HG03457 (cell line): Measurements from ENCODE around the gene CALN1.

Experiments
- ATAC-seq: cut with Tn5 transposase; IDR thresholded peaks from one replicate; pipeline ENCODE4 v1.9.1; 2021; ENCODE audit warnings: moderate number of reproducible peaks; ENCODE audit not compliant: unreplicated experiment

Gene CALN1

DNA sequence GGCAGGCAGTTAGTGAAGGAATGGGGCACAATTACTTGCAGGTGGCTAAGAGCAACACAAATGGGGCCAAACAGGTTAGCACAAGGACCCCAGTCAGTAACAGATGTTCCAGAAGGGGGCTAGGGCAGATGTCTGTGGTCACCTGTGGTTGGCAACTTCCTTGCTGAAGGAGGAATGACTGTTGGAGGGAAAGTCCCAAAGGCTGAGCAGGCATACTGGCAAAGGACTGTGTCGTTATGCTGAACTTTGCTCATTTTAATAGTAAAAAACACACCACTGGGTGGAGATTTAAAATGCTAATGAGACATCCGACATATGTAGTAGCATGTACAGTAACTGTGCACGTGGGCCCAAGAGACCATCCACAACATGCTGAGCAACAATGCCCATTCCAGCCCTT lies 511.6 kb downstream of the CALN1 start:
- no peak for ATAC-seq

DNA sequence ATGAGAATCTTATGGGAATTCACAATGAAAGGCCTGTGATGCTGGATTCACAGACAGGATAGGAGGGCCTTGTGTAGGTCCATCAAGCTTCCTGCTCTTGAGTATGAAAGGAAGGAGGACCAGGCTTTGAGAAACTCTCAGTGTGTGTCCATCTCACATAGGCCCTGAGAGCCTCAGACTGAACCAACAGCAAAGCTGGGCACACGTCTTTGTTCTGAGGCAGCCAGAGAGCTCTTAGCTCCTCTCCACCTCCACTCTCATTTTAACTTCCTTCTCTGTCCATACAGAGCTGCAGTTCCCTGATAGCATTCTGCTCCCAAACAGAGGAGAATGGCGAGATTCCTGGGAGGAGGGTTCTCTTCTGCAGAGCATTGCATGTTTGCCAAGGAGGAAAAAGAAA lies 515.6 kb downstream of the CALN1 start:
- no peak for ATAC-seq

DNA sequence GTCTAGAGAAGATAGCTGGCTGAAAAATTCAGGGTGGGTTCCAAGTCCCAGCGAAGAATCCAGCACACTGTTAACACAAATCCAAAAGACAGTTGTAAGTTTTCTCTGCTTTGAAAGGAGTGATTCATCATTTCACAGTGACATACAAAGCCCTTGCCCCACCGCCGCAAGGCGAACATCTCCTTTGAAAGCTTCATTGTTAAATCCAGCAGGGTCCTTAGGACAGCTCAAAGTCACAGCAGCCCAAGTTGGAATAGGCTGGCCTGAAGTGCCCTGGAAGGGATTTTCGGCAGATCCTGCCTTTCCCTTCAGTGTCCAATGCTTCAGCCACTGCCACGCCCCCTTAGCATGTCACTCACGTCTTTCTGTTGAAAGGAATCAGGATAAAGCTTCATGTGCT lies 526.1 kb downstream of the CALN1 start:
- no peak for ATAC-seq

DNA sequence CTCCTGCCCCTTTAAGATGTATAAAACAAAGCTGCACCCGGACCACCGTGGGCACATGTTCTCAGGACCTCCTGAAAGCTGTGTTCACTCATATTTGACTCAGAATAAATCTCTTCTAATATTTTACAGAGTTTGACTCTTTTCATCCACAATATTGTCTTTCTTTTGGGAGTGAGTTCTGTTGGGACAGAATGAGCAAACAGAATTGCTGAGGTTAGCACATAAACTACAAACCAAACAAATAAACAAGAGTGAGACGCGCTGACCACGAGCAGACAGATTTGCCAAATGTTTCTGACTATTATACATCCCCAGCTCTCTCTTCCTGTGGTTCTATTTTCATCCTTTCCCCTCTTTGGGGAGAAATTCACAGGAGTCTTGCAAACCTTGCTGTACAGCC lies 526.7 kb downstream of the CALN1 start:
- no peak for ATAC-seq

DNA sequence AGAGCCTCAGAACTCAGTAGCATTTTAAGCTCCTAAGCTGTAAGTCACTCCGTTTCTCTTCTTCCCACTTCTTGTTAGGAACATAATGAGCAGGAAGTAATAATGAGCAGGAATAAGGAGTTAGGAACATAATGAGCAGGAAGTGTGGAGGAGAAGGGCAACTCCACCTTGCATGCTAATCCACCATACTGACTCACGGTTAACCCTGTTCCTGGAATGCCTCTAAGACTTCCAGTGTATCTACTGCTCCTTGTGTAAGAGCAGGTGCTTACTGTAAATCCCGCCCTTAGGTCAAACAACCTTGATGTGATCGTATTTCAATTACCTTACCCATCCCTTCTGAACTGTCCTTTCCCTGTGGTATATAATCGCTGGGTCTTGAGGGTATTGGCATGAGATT lies 528.7 kb downstream of the CALN1 start:
- ATAC-seq, result no peak

DNA sequence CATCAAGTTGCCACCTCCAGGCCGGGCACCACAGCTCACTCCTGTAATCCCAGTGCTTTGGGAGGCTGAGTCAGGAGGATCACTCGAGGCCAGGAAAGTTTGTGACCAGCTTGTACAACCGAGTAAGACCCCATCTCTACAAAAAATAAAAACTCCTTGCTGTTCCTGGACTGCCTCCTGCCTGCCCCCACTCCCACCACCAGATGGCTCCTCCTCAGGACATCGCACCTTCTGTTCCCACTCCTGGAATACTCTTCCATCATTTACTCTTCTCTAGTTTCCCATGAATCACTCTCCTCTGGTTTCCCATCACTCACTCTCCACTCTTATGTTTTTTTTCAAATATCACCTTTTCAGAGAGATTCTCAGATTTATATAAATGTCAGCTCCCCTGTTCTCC lies 540.7 kb downstream of the CALN1 start:
- no peak for ATAC-seq

DNA sequence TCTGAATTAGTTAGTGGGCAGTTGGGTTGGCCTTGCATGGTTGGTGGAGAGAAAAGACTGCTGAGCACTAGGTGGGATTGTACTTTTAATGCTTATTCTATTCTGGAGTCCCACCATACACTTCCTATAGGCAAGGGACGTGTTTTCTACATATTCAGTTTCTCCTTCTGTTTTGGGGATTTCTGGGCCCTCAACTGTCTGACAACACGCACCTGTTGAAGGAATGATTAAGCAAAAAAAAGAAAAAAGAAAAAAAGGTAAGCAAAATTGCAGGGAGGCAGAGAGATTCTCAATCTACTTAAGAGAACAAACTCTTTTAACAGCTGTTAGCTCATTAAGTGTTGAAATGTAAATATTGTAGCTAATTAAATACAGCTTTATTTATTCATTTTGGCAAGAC lies 541.3 kb downstream of the CALN1 start:
- no peak for ATAC-seq

DNA sequence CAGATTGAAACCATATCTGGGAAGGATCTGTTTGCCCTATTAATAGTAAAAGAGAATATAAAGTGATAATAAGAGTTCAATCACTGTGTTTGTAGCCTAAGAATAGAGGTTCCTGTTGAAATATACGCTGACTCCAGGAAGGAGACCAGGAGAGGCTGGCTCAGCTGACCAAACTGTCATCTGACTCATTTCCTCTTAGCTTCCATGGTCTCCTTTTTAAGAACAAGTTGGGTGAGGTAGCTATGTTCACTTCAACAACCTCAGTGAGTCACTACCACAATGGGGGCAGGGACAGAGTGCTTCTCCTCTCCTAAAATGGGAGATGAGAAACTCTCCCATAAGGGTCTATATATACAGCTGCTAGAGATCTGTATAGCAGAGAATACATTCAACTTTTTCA lies 543.3 kb downstream of the CALN1 start:
- no peak for ATAC-seq

DNA sequence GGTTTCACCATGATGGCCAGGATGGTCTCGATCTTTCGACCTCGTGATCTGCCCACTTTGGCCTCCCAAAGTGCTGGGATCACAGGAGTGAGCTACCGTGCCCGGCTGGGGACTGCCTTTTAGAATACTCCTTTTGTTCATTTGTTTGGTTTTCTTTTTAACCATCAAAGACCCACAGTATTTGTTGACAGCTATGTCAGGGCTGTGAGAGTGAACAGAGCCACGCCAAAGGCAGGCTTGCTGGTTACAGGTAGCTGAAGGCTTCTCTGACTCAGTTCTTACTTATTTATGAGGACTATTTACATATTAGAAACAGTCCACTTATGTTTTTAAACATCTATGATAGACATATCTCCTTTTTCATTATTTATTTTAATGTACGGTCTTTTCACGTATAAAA lies 544.5 kb downstream of the CALN1 start:
- no peak for ATAC-seq

DNA sequence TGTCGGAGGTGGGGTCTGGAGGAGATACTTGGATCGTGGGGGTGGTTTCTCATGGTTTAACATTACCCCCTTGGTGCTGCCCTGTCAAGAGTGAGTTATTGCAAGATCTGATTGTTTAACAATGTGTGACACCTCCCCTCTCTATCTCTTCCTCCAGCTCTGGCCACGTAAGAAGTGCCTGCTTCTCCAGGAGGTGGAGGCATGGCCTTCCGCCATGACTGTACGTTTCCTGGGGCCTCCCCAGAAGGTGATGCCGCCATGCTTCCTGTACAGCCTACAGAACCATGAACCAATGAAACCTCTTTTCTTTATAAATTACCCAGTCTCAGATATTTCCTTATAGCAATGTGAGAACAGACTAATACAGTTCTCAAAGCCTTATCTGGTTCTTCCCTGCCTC lies 547.0 kb downstream of the CALN1 start:
- no peak for ATAC-seq

DNA sequence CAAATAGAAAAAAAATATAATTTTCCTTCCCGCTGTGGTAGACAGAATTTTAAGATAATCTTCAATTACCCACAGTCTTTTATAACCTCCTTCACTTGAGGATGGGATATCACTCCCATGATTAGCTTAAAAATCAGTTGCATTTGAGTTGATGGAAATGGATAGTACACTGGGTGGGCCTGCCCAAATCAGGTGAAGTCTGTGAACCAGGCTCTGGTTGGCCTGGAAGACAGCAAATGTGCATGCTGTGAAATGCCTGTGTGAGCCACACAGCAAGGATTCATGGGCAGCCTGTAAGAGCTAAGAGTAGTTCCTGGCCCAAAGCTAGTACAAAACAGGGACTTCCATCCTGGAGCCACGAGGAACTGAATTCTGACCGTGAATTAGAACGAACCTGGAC lies 548.0 kb downstream of the CALN1 start:
- ATAC-seq, result no peak

DNA sequence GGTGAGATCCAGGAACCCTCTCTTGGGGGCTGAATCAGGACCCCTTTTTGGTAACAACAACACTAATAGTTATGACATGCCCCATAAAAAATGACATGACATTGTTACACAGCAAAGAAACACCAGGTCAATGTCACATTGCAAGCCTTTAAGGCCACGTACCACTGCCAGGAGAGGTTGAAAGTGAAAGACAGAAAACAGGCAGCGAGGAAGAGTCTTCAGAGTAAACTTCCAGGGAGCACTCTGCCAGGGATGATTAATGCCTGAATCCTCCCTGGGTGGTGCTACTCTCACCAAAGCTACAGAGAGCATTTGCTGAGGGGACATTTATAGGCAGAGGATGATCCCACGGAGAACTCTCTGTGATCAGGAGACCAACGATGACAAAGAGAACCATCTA lies 551.6 kb downstream of the CALN1 start:
- no peak for ATAC-seq

DNA sequence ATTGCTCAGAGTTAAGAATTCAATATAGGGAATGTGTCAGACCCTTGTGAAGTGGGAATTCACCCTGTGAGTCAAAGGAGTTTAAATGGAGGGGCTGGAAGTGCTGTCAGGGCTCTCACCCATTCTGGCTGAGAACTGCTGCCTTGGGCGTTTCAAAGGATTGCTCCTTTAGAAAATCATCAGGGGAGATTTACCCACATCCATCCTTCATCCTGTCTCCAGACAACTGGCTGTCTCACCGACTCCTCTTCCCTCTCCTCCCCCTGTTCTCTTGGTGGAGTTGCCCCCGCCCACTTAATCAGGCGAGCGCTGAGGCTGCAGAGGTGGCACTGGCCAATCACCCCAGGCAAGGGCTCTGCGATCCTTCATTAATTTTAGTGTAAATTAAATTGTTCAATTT lies 554.8 kb downstream of the CALN1 start:
- no peak for ATAC-seq

DNA sequence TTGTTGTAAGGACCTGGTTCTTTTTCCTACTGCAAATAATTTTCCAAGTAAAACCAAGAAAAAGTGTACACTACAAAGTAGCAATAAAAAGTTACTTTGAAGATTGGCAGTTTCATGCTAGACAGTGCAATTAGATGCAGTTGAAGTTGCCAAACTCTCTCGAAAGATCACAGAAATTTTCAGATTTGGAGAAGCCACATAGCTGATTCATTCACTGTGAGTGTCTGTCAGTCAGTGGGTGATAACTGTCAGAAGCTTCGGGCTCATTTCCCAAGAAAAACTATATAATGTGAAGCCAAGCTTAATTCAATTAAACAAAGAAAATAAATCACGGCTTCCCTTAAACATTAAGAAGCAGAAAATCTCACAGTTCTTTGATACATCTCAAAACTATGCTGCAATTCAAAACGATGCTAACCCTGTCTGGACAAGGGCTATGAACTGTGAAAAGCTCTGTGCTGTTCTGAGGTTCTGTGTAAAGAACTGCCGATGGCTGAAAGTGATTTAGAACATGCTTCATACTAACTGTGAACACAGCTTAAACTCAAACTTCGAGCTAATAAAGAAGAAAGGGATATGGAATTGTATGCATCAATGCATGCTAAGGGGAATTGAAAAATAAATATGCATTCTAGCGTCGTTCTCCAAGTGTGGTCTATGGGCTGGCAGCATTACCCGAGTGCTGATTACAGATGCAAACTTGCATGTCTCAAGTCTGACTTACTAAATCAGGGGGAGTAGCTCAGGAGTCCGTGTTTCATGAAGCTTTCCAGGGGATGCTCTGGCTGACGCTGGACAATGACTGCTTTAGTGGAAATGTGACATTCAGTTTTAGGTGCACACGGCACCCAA lies 557.4 kb downstream of the CALN1 start:
- no peak for ATAC-seq

DNA sequence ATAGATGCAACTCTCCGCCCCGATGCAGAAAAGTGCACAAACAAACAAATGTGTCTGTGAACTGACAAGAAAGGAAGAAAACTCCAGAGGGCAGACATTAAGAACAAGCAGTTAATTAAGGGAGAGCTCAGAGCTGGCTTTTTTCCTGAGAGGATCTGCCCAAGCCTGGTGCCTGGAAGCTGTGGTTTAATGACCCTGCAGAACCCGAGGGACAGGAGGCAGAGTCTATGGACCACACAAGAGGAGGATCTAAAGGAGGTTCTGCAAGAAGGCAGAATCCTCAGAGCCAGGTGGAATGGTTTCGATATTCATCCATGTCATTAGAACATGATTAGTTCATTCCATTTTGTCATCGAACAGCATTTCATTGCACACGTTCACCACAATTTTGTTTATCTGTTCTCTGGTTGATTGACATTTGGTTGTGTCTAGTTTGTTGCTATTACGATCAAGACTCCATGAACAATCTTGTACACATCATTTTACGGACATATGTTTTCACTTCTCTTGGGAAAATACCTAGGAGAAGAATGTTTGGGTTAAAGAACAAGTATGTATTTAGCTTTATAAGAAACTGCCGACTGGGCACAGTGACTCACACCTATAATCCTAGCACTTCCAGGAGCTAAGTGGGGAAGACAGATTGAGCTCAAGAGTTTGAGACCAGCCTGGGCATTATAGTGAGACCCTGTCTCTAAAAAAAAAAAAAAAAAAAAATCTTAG lies 560.2 kb downstream of the CALN1 start:
- no peak for ATAC-seq

DNA sequence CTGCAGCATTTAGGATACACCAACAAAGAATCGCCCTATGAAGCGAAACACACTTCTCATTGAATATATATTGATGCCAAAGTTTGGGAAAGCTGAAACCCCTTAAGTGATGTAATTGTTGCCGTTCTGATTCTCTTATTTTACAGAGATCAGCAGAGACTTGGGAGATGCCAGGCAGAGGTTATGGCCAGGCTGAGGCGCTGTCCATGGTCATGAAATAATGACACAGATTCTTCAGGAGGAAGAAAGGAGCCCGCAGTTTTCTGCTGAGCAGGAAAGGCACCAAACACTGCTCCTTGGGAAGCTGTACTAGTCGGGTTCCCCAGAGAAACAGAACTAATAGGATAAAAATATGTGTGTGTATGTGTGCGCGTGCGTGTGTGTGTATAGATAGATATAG lies 566.0 kb downstream of the CALN1 start:
- no peak for ATAC-seq

DNA sequence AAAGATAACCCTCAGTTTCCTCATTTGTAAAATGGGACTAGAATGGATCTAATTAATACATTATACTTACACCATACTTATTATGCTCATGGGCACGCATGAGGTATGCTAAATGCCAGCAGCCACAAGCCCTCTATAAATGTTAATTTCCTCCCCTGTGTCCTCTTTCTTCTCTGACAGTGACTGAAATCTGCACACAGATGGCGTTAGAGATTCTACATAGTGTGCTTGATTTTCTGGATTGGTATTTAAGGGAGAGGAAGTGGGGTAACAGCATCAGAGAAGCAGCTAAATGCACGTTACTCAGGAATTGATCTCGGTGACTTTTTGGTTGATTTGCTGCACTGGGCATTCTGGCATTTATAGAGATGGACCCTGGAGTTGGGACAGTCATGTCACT lies 568.5 kb downstream of the CALN1 start:
- no peak for ATAC-seq

DNA sequence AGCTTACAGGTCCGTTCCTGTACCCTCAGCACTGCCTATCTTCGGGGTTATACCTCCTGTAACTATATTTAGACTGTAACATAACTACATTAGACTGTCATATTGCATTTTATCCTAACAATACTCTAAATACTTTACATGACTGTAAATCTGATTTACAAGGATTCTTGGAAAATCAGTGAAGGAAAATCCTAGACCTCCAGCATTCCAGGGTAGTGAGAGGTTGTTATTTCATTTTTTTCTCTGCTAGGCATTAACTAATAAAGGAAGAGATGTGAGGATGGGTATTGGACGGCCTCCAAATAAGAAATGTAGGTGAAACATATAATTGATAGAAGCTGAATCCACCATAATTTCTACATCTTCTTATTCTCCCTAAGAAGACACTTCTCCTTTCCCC lies 569.4 kb downstream of the CALN1 start:
- ATAC-seq, result no peak

DNA sequence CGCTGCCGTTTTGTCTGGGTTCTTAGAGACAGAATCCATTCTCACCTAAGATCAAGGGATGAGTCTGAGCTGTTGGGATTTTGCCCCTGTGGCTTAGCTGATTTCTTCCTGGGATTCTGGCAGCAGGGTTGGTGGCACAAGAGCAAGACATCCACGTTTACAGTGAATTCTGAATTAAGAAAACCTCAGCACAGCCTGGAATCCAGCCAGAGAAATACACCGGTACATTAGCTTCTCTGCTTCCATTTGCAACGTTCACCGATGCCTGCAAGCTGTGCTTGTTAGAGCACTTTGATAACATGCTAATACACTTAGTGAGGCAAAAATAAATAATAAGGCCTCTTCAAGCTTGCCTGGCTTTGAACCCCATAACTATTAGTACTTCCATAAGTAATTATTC lies 569.8 kb downstream of the CALN1 start:
- no peak for ATAC-seq

DNA sequence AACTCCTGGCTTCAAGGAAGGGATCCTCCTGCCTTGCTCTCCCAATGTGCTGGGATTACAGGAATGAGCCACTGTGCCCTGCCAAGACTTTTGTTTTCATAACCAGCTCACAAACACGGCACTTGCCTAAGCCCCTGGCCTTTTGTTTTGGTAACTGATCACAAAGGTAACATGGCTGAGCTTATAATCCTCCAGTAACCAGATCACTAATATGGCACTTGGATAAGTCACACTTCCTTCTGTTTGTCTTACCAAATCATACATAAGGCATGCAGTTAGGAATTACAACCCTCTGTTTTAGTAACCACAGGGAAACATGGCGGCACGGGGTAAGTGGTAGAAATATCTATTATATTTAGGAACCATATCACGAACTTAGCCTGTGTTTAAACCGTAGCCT lies 577.1 kb downstream of the CALN1 start:
- ATAC-seq, result no peak

DNA sequence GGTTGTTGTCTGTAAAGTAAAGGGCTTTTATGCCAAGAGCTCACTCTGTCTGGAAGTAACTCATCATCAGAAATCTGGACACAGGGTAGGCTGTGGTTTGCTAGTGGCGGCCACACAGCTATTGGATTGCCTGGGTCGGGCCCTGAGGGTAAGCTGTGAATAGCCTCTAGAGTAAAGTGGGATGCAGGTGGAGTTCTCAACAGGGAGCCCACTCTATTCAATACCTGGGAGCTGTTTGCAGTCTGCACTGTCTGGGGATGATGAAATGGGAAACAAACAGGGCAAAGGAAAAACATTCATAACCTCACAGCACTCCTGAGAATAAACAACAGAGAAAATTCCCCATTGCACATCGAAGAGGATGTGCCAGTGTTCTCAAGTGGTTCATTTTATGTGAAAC lies 582.6 kb downstream of the CALN1 start:
- no peak for ATAC-seq

DNA sequence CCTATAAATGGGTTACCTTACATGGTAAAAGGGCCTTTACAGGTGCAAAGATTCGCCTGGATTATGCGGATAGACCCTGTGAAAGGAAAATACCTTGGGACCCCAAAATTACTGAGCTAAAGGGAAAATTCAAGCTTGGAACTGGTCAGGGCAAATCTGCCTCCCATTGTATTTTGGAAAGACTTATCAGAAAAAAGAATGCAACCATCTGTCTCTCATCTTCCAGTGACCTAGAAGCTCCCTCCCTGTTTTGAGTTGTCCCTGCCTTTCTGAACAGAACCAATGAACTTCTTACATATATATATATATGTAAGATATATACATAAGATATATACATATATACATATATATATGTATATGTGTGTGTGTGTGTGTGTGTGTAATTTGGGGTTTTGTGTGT lies 583.8 kb downstream of the CALN1 start:
- no peak for ATAC-seq

DNA sequence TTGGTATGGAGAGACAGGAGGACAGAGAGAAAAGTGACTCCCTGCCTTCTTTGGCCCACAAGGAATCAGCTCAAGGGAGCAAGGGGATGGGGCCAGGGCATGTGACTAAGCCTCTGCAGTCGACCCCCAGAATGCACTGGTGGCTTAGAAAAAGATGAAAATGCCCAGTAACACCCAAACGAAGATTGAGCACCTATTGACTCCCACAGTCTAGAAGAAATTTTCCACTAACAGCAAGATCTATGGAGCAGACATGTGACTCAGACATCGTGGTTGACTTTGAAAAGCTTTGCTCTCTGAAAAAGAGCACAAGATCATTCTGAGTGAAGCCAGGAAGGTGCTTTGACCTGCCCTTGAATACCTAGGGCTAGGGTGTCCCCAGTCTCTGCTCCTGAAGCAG lies 586.0 kb downstream of the CALN1 start:
- no peak for ATAC-seq
